Astrocyte (in vitro differentiated cells and primary cell): ENCODE results near the gene ARMH4. TPM values are rescaled to one million over a fixed set of nuclear protein-coding genes. Genes with fewer than 3 reads are reported as not detected.

Source experiments
- DNase-seq: peaks from one replicate; pipeline ENCODE4 v3.0.0-alpha.2; 2010; ENCODE audit warnings: low read depth
- FAIRE-seq: peaks from 2 replicates; lab custom pipeline; 2011; peaks lifted over from hg19 to GRCh38; lab: Jason Lieb, UNC
- H2AFZ ChIP-seq: 2 replicates; pipeline ENCODE4 v1.6.0; 2012; ENCODE audit warnings: low read depth, low read length, inconsistent platforms
- H3K27ac ChIP-seq: 2 replicates; pipeline ENCODE4 v1.5.1; 2011; ENCODE audit warnings: low read depth, low read length, inconsistent platforms
- H3K27me3 ChIP-seq: 2 replicates; pipeline ENCODE4 v1.6.0; 2011; ENCODE audit warnings: low read length, inconsistent platforms; ENCODE audit not compliant: insufficient read depth
- H3K36me3 ChIP-seq: 2 replicates; pipeline ENCODE4 v1.5.1; 2011; ENCODE audit warnings: low read length, inconsistent platforms; ENCODE audit not compliant: insufficient read depth
- H3K4me1 ChIP-seq: 2 replicates; pipeline ENCODE4 v1.5.1; 2011; ENCODE audit warnings: low read length, inconsistent platforms; ENCODE audit not compliant: insufficient read depth
- H3K4me2 ChIP-seq: 2 replicates; pipeline ENCODE4 v1.6.0; 2012; ENCODE audit warnings: low read length, inconsistent platforms
- H3K4me3 ChIP-seq: 2 replicates; pipeline ENCODE4 v1.5.1; 2011; ENCODE audit warnings: low read depth, mild to moderate bottlenecking, low read length, inconsistent platforms; ENCODE audit not compliant: insufficient read depth
- H3K79me2 ChIP-seq: 2 replicates; pipeline ENCODE4 v1.6.0; 2012; ENCODE audit warnings: mild to moderate bottlenecking, low read length, inconsistent platforms; ENCODE audit not compliant: insufficient read depth
- H3K9ac ChIP-seq: 2 replicates; pipeline ENCODE4 v1.6.0; 2012; ENCODE audit warnings: mild to moderate bottlenecking, low read length, inconsistent platforms
- H3K9me3 ChIP-seq: 2 replicates; pipeline ENCODE4 v1.5.1; 2012; ENCODE audit warnings: low read depth, mild to moderate bottlenecking, low read length, inconsistent platforms; ENCODE audit not compliant: insufficient read depth
- H4K20me1 ChIP-seq: 2 replicates; pipeline ENCODE4 v1.6.0; 2012; ENCODE audit warnings: low read length, inconsistent platforms; ENCODE audit not compliant: insufficient read depth
- H3K27ac Mint-ChIP-seq: one replicate; pipeline ENCODE4 v1.8.0; 2021; ENCODE audit warnings: mild to moderate bottlenecking, mixed read lengths; ENCODE audit not compliant: unreplicated experiment
- H3K27me3 Mint-ChIP-seq: one replicate; pipeline ENCODE4 v1.8.0; 2021; ENCODE audit warnings: low read depth, mixed read lengths; ENCODE audit not compliant: unreplicated experiment
- H3K36me3 Mint-ChIP-seq: one replicate; pipeline ENCODE4 v1.8.0; 2021; ENCODE audit warnings: low read depth, mixed read lengths; ENCODE audit not compliant: unreplicated experiment
- H3K4me1 Mint-ChIP-seq: one replicate; pipeline ENCODE4 v1.8.0; 2021; ENCODE audit warnings: low read depth, mixed read lengths; ENCODE audit not compliant: unreplicated experiment
- H3K4me3 Mint-ChIP-seq: one replicate; pipeline ENCODE4 v1.8.0; 2021; ENCODE audit warnings: mild to moderate bottlenecking, moderate library complexity, mixed read lengths; ENCODE audit not compliant: unreplicated experiment
- H3K9me3 Mint-ChIP-seq: one replicate; pipeline ENCODE4 v1.8.0; 2021; ENCODE audit warnings: mild to moderate bottlenecking, mixed read lengths; ENCODE audit not compliant: unreplicated experiment
- CTCF ChIP-seq: IDR thresholded peaks from 2 replicates; pipeline ENCODE4 v1.5.1; 2011; ENCODE audit warnings: low read depth, mild to moderate bottlenecking, inconsistent platforms, low read length, moderate library complexity; ENCODE audit not compliant: insufficient read depth
- EZH2 ChIP-seq: IDR thresholded peaks from 2 replicates; pipeline ENCODE4 v1.6.1; 2012; ENCODE audit warnings: mild to moderate bottlenecking, low read length, inconsistent platforms; ENCODE audit not compliant: insufficient read depth
- total RNA-seq: library from RNA; stranded (reverse); gene quantifications from 2 replicates; pipeline ENCODE4 v1.2.1, GENCODE V29; 2021

The ARMH4 gene
- total RNA-seq, 1 donor from 2014 or later = 19.3 TPM

- no peak for DNase-seq
- no peak for TF ChIP-seq CTCF
- no peak for TF ChIP-seq EZH2
- peaks cover 8% of the 10 kb centered on the region for H3K27me3 ChIP-seq
- no peak overlapping the region for H3K9ac ChIP-seq
- H3K9me3 Mint-ChIP-seq = peaks cover 2% of the 10 kb centered on the region
- no peak overlapping the region for H3K27ac ChIP-seq
- FAIRE-seq = no peak
- no peaks in the 10 kb centered on the region for H3K9me3 ChIP-seq
- H3K4me1 Mint-ChIP-seq = peaks cover 7% of the 10 kb centered on the region
- H3K4me3 Mint-ChIP-seq = no peak overlapping the region
- H3K4me2 ChIP-seq = no peak overlapping the region
- no peaks in the 10 kb centered on the region for H3K36me3 ChIP-seq
- H3K4me1 ChIP-seq = peaks cover 4% of the 10 kb centered on the region
- H3K27me3 Mint-ChIP-seq = no peaks in the 10 kb centered on the region
- H3K36me3 Mint-ChIP-seq = no peaks in the 10 kb centered on the region
- no peaks in the 10 kb centered on the region for H4K20me1 ChIP-seq
- no peak overlapping the region for H3K27ac Mint-ChIP-seq
- H3K79me2 ChIP-seq = no peaks in the 10 kb centered on the region
- no peak overlapping the region for H2AFZ ChIP-seq
- H3K4me3 ChIP-seq = no peak overlapping the region
Measured at GRCh38 chr14:58109744-58110143, 42.3 kb downstream of the ARMH4 start.

GRCh38 chr14:58108717-58109116, 43.3 kb downstream of the ARMH4 start:
- FAIRE-seq (peak; percentile 47), DNase-seq (no peak)
- H4K20me1 ChIP-seq = no peaks in the 10 kb centered on the region
- peaks cover 4% of the 10 kb centered on the region for H3K4me1 ChIP-seq
- no peak overlapping the region for H2AFZ ChIP-seq
- Mint-ChIP-seq H3K9me3 (peaks cover 2% of the 10 kb centered on the region), H3K4me1 (peaks cover 10% of the 10 kb centered on the region), H3K27ac (no peak overlapping the region), H3K4me3 (no peak overlapping the region), H3K27me3 (no peaks in the 10 kb centered on the region), H3K36me3 (no peaks in the 10 kb centered on the region)
- no peak overlapping the region for H3K27ac ChIP-seq
- no peak overlapping the region for H3K4me3 ChIP-seq
- no peaks in the 10 kb centered on the region for H3K36me3 ChIP-seq
- no peaks in the 10 kb centered on the region for H3K79me2 ChIP-seq
- H3K4me2 ChIP-seq = no peak overlapping the region
- H3K27me3 ChIP-seq = peaks cover 8% of the 10 kb centered on the region
- no peak overlapping the region for H3K9ac ChIP-seq
- H3K9me3 ChIP-seq = no peaks in the 10 kb centered on the region
- TF ChIP-seq EZH2 (no peak), CTCF (no peak)

- Histone ChIP-seq H3K4me1 (peaks cover 4% of the 10 kb centered on the region), H3K9ac (no peak overlapping the region), H3K4me2 (no peak overlapping the region), H3K36me3 (no peaks in the 10 kb centered on the region), H3K27ac (no peak overlapping the region), H3K4me3 (no peak overlapping the region), H4K20me1 (no peaks in the 10 kb centered on the region), H3K79me2 (no peaks in the 10 kb centered on the region), H3K9me3 (no peaks in the 10 kb centered on the region), H2AFZ (no peak overlapping the region), H3K27me3 (peaks cover 8% of the 10 kb centered on the region)
- Mint-ChIP-seq H3K9me3 (peaks cover 2% of the 10 kb centered on the region), H3K36me3 (no peaks in the 10 kb centered on the region), H3K27me3 (no peaks in the 10 kb centered on the region), H3K4me1 (peaks cover 10% of the 10 kb centered on the region), H3K27ac (no peak overlapping the region), H3K4me3 (no peak overlapping the region)
- peak; percentile 34 for FAIRE-seq
- TF ChIP-seq EZH2 = no peak
- peak; percentile 90 for TF ChIP-seq CTCF
- DNase-seq = peak; percentile 40
Measured at GRCh38 chr14:58107947-58108552, 44.0 kb downstream of the ARMH4 start.
